Astrocyte (in vitro differentiated cells and primary cell): ENCODE data around the gene IGF2BP2. TPM values are rescaled to one million over a fixed set of nuclear protein-coding genes. Genes with fewer than 3 reads are reported as not detected.
"Not testable (repeated sequence)": the region's sequence is repeated elsewhere in the genome, so short reads cannot be mapped to it uniquely, and the experiment has no call there.

Experiments used
- DNase-seq: peaks from one replicate; pipeline ENCODE4 v3.0.0-alpha.2; 2010; ENCODE audit warnings: low read depth
- FAIRE-seq: peaks from 2 replicates; lab custom pipeline; 2011; peaks lifted over from hg19 to GRCh38; lab: Jason Lieb, UNC
- H2AFZ ChIP-seq: 2 replicates; pipeline ENCODE4 v1.6.0; 2012; ENCODE audit warnings: low read depth, low read length, inconsistent platforms
- H3K27ac ChIP-seq: 2 replicates; pipeline ENCODE4 v1.5.1; 2011; ENCODE audit warnings: low read depth, low read length, inconsistent platforms
- H3K27me3 ChIP-seq: 2 replicates; pipeline ENCODE4 v1.6.0; 2011; ENCODE audit warnings: low read length, inconsistent platforms; ENCODE audit not compliant: insufficient read depth
- H3K36me3 ChIP-seq: 2 replicates; pipeline ENCODE4 v1.5.1; 2011; ENCODE audit warnings: low read length, inconsistent platforms; ENCODE audit not compliant: insufficient read depth
- H3K4me1 ChIP-seq: 2 replicates; pipeline ENCODE4 v1.5.1; 2011; ENCODE audit warnings: low read length, inconsistent platforms; ENCODE audit not compliant: insufficient read depth
- H3K4me2 ChIP-seq: 2 replicates; pipeline ENCODE4 v1.6.0; 2012; ENCODE audit warnings: low read length, inconsistent platforms
- H3K4me3 ChIP-seq: 2 replicates; pipeline ENCODE4 v1.5.1; 2011; ENCODE audit warnings: low read depth, mild to moderate bottlenecking, low read length, inconsistent platforms; ENCODE audit not compliant: insufficient read depth
- H3K79me2 ChIP-seq: 2 replicates; pipeline ENCODE4 v1.6.0; 2012; ENCODE audit warnings: mild to moderate bottlenecking, low read length, inconsistent platforms; ENCODE audit not compliant: insufficient read depth
- H3K9ac ChIP-seq: 2 replicates; pipeline ENCODE4 v1.6.0; 2012; ENCODE audit warnings: mild to moderate bottlenecking, low read length, inconsistent platforms
- H3K9me3 ChIP-seq: 2 replicates; pipeline ENCODE4 v1.5.1; 2012; ENCODE audit warnings: low read depth, mild to moderate bottlenecking, low read length, inconsistent platforms; ENCODE audit not compliant: insufficient read depth
- H4K20me1 ChIP-seq: 2 replicates; pipeline ENCODE4 v1.6.0; 2012; ENCODE audit warnings: low read length, inconsistent platforms; ENCODE audit not compliant: insufficient read depth
- H3K27ac Mint-ChIP-seq: one replicate; pipeline ENCODE4 v1.8.0; 2021; ENCODE audit warnings: mild to moderate bottlenecking, mixed read lengths; ENCODE audit not compliant: unreplicated experiment
- H3K27me3 Mint-ChIP-seq: one replicate; pipeline ENCODE4 v1.8.0; 2021; ENCODE audit warnings: low read depth, mixed read lengths; ENCODE audit not compliant: unreplicated experiment
- H3K36me3 Mint-ChIP-seq: one replicate; pipeline ENCODE4 v1.8.0; 2021; ENCODE audit warnings: low read depth, mixed read lengths; ENCODE audit not compliant: unreplicated experiment
- H3K4me1 Mint-ChIP-seq: one replicate; pipeline ENCODE4 v1.8.0; 2021; ENCODE audit warnings: low read depth, mixed read lengths; ENCODE audit not compliant: unreplicated experiment
- H3K4me3 Mint-ChIP-seq: one replicate; pipeline ENCODE4 v1.8.0; 2021; ENCODE audit warnings: mild to moderate bottlenecking, moderate library complexity, mixed read lengths; ENCODE audit not compliant: unreplicated experiment
- H3K9me3 Mint-ChIP-seq: one replicate; pipeline ENCODE4 v1.8.0; 2021; ENCODE audit warnings: mild to moderate bottlenecking, mixed read lengths; ENCODE audit not compliant: unreplicated experiment
- EZH2 ChIP-seq: IDR thresholded peaks from 2 replicates; pipeline ENCODE4 v1.6.1; 2012; ENCODE audit warnings: mild to moderate bottlenecking, low read length, inconsistent platforms; ENCODE audit not compliant: insufficient read depth
- total RNA-seq: library from RNA; stranded (reverse); gene quantifications from 2 replicates; pipeline ENCODE4 v1.2.1, GENCODE V29; 2021
- TF ChIP-seq, protein P1 (sequence below): IDR thresholded peaks from 2 replicates; pipeline ENCODE4 v1.5.1; 2011; ENCODE audit warnings: low read depth, mild to moderate bottlenecking, inconsistent platforms, low read length, moderate library complexity; ENCODE audit not compliant: insufficient read depth

The IGF2BP2 gene
- total RNA-seq, 1 donor from 2014 or later: 162 TPM

GRCh38 chr3:185701611-185702261 lies 123.1 kb downstream of the IGF2BP2 start:
- no peaks in the 10 kb centered on the region for H3K27me3 Mint-ChIP-seq
- peaks cover 31% of the 10 kb centered on the region for H3K4me1 Mint-ChIP-seq
- no peak overlapping the region for H3K4me3 Mint-ChIP-seq
- FAIRE-seq (no peak), DNase-seq (no peak)
- peaks cover 50% of the 10 kb centered on the region for H4K20me1 ChIP-seq
- no peaks in the 10 kb centered on the region for H3K9me3 Mint-ChIP-seq
- H3K9me3 ChIP-seq: no peaks in the 10 kb centered on the region
- H3K4me3 ChIP-seq: no peak overlapping the region
- peaks cover 4% of the 10 kb centered on the region for H3K4me1 ChIP-seq
- H3K27ac ChIP-seq: no peak overlapping the region
- TF ChIP-seq, protein P1, sequence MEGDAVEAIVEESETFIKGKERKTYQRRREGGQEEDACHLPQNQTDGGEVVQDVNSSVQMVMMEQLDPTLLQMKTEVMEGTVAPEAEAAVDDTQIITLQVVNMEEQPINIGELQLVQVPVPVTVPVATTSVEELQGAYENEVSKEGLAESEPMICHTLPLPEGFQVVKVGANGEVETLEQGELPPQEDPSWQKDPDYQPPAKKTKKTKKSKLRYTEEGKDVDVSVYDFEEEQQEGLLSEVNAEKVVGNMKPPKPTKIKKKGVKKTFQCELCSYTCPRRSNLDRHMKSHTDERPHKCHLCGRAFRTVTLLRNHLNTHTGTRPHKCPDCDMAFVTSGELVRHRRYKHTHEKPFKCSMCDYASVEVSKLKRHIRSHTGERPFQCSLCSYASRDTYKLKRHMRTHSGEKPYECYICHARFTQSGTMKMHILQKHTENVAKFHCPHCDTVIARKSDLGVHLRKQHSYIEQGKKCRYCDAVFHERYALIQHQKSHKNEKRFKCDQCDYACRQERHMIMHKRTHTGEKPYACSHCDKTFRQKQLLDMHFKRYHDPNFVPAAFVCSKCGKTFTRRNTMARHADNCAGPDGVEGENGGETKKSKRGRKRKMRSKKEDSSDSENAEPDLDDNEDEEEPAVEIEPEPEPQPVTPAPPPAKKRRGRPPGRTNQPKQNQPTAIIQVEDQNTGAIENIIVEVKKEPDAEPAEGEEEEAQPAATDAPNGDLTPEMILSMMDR: no peak
- no peak for TF ChIP-seq EZH2
- no peaks in the 10 kb centered on the region for H3K36me3 ChIP-seq
- H3K36me3 Mint-ChIP-seq: peaks cover 6% of the 10 kb centered on the region
- H3K79me2 ChIP-seq: peaks cover 92% of the 10 kb centered on the region
- no peaks in the 10 kb centered on the region for H3K27me3 ChIP-seq
- H3K4me2 ChIP-seq: peak overlapping the region; percentile 35
- H3K27ac Mint-ChIP-seq: peak overlapping the region; percentile 68
- H2AFZ ChIP-seq: no peak overlapping the region
- no peak overlapping the region for H3K9ac ChIP-seq

- H3K27me3 Mint-ChIP-seq: no peaks in the 10 kb centered on the region
- peaks cover 84% of the 10 kb centered on the region for H3K79me2 ChIP-seq
These were observed 124.9 kb downstream of the IGF2BP2 start for GRCh38 chr3:185699927-185700326.

GRCh38 chr3:185697228-185697627 lies 127.6 kb downstream of the IGF2BP2 start:
- not testable (repeated sequence) for H3K9me3 Mint-ChIP-seq, H3K27me3 Mint-ChIP-seq, FAIRE-seq, H3K27me3 ChIP-seq, H2AFZ ChIP-seq, DNase-seq, H3K4me3 Mint-ChIP-seq, H3K27ac ChIP-seq, H3K36me3 Mint-ChIP-seq, H3K27ac Mint-ChIP-seq, H3K4me2 ChIP-seq, H3K4me3 ChIP-seq, H3K9me3 ChIP-seq, H3K9ac ChIP-seq, H3K36me3 ChIP-seq
- peaks cover 62% of the 10 kb centered on the region for H3K79me2 ChIP-seq
- H4K20me1 ChIP-seq: peaks cover 23% of the 10 kb centered on the region
- H3K4me1 Mint-ChIP-seq: peaks cover 32% of the 10 kb centered on the region
- H3K4me1 ChIP-seq: peaks cover 13% of the 10 kb centered on the region

More at GRCh38 chr3:185699927-185700326, 124.9 kb downstream of the IGF2BP2 start:
- no peak overlapping the region for H3K27ac ChIP-seq
- H3K36me3 ChIP-seq: no peaks in the 10 kb centered on the region
- peaks cover 6% of the 10 kb centered on the region for H3K36me3 Mint-ChIP-seq
- H3K9ac ChIP-seq: no peak overlapping the region
- no peaks in the 10 kb centered on the region for H3K27me3 ChIP-seq
- H3K4me1 Mint-ChIP-seq: peaks cover 33% of the 10 kb centered on the region
- no peaks in the 10 kb centered on the region for H3K9me3 ChIP-seq
- FAIRE-seq: no peak
- H2AFZ ChIP-seq: no peak overlapping the region
- H4K20me1 ChIP-seq: peaks cover 42% of the 10 kb centered on the region
- no peak overlapping the region for H3K4me3 ChIP-seq
- no peak for DNase-seq
- H3K4me1 ChIP-seq: peaks cover 4% of the 10 kb centered on the region
- TF ChIP-seq, protein P1: no peak
- no peak for TF ChIP-seq EZH2
- H3K9me3 Mint-ChIP-seq: no peaks in the 10 kb centered on the region
- H3K4me2 ChIP-seq: no peak overlapping the region
- H3K27ac Mint-ChIP-seq: peak overlapping the region; percentile 4
- no peak overlapping the region for H3K4me3 Mint-ChIP-seq
